Medulla oblongata (tissue), 1 donor: ENCODE measurements around the gene CLOCK.

Experiments used
- DNase-seq: peaks from one replicate; pipeline ENCODE4 v3.0.0-alpha.2; 2015; ENCODE audit errors: extremely low spot score

Gene CLOCK

GRCh38 chr4:55543858-55544257 lies 2.9 kb downstream of the CLOCK start:
- DNase-seq: no peak

- DNase-seq: no peak
Measured at GRCh38 chr4:55540271-55540670, 6.4 kb downstream of the CLOCK start.

- DNase-seq: no peak
Measured at GRCh38 chr4:55539658-55540057, 7.1 kb downstream of the CLOCK start.

- DNase-seq: no peak
Measured at GRCh38 chr4:55538531-55538930, 8.2 kb downstream of the CLOCK start.

GRCh38 chr4:55534306-55534705 lies 12.4 kb downstream of the CLOCK start:
- no peak for DNase-seq

- no peak for DNase-seq
Measured at GRCh38 chr4:55530691-55531090, 16.0 kb downstream of the CLOCK start.

GRCh38 chr4:55530167-55530566 lies 16.5 kb downstream of the CLOCK start:
- DNase-seq: no peak

- DNase-seq: no peak
Measured at GRCh38 chr4:55528491-55528890, 18.2 kb downstream of the CLOCK start.

- no peak for DNase-seq
Measured at GRCh38 chr4:55524844-55525571, 21.7 kb downstream of the CLOCK start.

- no peak for DNase-seq
Measured at GRCh38 chr4:55518442-55518841, 28.3 kb downstream of the CLOCK start.

- no peak for DNase-seq
Measured at GRCh38 chr4:55517526-55518229, 29.0 kb downstream of the CLOCK start.

GRCh38 chr4:55512922-55513571 lies 33.7 kb downstream of the CLOCK start:
- no peak for DNase-seq

GRCh38 chr4:55512077-55512476 lies 34.6 kb downstream of the CLOCK start:
- DNase-seq: no peak

- DNase-seq: no peak
Measured at GRCh38 chr4:55510685-55511084, 36.0 kb downstream of the CLOCK start.

GRCh38 chr4:55509266-55509665 lies 37.4 kb downstream of the CLOCK start:
- no peak for DNase-seq

- DNase-seq: no peak
Measured at GRCh38 chr4:55507612-55508011, 39.1 kb downstream of the CLOCK start.

GRCh38 chr4:55503169-55503568 lies 43.5 kb downstream of the CLOCK start:
- no peak for DNase-seq

GRCh38 chr4:55500072-55500471 lies 46.6 kb downstream of the CLOCK start:
- DNase-seq: no peak

- no peak for DNase-seq
Measured at GRCh38 chr4:55499495-55499894, 47.2 kb downstream of the CLOCK start.

- no peak for DNase-seq
Measured at GRCh38 chr4:55498051-55498450, 48.7 kb downstream of the CLOCK start.

- DNase-seq: no peak
Measured at GRCh38 chr4:55491486-55491885, 55.2 kb downstream of the CLOCK start.

- no peak for DNase-seq
Measured at GRCh38 chr4:55488716-55489115, 58.0 kb downstream of the CLOCK start.

- DNase-seq: no peak
Measured at GRCh38 chr4:55485821-55486220, 60.9 kb downstream of the CLOCK start.
